NCI-H2196 treated with DMSO at 0.1 percent for 48 hours (cell line): ENCODE data around the gene TSC2.

ENCODE experiments used
- DNase-seq: peaks from one replicate; lab custom pipeline; 2025; ENCODE audit not compliant: unreplicated experiment; lab: John Stamatoyannopoulos, UW

TSC2 gene

GRCh38 chr16:2042986-2043666 lies 4.7 kb upstream of the TSC2 start:
- DNase-seq: peak; percentile 90

- DNase-seq: peak; percentile 84
Measured at GRCh38 chr16:2043667-2044451, 3.9 kb upstream of the TSC2 start.

- no peak for DNase-seq
Measured at GRCh38 chr16:2044541-2044940, 3.2 kb upstream of the TSC2 start.

GRCh38 chr16:2045965-2046892 lies 1.6 kb upstream of the TSC2 start:
- DNase-seq: no peak

GRCh38 chr16:2046893-2047329 lies 874 bp upstream of the TSC2 start:
- DNase-seq: no peak

GRCh38 chr16:2048116-2048543 lies 345 bp downstream of the TSC2 start:
- no peak for DNase-seq

- DNase-seq: no peak
Measured at GRCh38 chr16:2053211-2053610, 5.4 kb downstream of the TSC2 start.

GRCh38 chr16:2053897-2054296 lies 6.1 kb downstream of the TSC2 start:
- no peak for DNase-seq

GRCh38 chr16:2054543-2055245 lies 6.9 kb downstream of the TSC2 start:
- peak; percentile 79 for DNase-seq

- no peak for DNase-seq
Measured at GRCh38 chr16:2056077-2056476, 8.3 kb downstream of the TSC2 start.

- no peak for DNase-seq
Measured at GRCh38 chr16:2056681-2057407, 9.1 kb downstream of the TSC2 start.

GRCh38 chr16:2057438-2057837 lies 9.7 kb downstream of the TSC2 start:
- no peak for DNase-seq

GRCh38 chr16:2058420-2058819 lies 10.6 kb downstream of the TSC2 start:
- DNase-seq: no peak

- no peak for DNase-seq
Measured at GRCh38 chr16:2058872-2059271, 11.1 kb downstream of the TSC2 start.

- no peak for DNase-seq
Measured at GRCh38 chr16:2060346-2060745, 12.6 kb downstream of the TSC2 start.

GRCh38 chr16:2061023-2061422 lies 13.2 kb downstream of the TSC2 start:
- DNase-seq: no peak

- no peak for DNase-seq
Measured at GRCh38 chr16:2061526-2061925, 13.7 kb downstream of the TSC2 start.

GRCh38 chr16:2062801-2063200 lies 15.0 kb downstream of the TSC2 start:
- DNase-seq: no peak

- no peak for DNase-seq
Measured at GRCh38 chr16:2063861-2064260, 16.1 kb downstream of the TSC2 start.

GRCh38 chr16:2064368-2064945 lies 16.7 kb downstream of the TSC2 start:
- DNase-seq: no peak
